HG02588 (cell line): ENCODE data around the gene ANKRD63.

ENCODE experiments used
- ATAC-seq: cut with Tn5 transposase; IDR thresholded peaks from one replicate; pipeline ENCODE4 v1.9.1; 2021; ENCODE audit warnings: mild to moderate bottlenecking, moderate library complexity; ENCODE audit not compliant: unreplicated experiment

Gene ANKRD63

DNA sequence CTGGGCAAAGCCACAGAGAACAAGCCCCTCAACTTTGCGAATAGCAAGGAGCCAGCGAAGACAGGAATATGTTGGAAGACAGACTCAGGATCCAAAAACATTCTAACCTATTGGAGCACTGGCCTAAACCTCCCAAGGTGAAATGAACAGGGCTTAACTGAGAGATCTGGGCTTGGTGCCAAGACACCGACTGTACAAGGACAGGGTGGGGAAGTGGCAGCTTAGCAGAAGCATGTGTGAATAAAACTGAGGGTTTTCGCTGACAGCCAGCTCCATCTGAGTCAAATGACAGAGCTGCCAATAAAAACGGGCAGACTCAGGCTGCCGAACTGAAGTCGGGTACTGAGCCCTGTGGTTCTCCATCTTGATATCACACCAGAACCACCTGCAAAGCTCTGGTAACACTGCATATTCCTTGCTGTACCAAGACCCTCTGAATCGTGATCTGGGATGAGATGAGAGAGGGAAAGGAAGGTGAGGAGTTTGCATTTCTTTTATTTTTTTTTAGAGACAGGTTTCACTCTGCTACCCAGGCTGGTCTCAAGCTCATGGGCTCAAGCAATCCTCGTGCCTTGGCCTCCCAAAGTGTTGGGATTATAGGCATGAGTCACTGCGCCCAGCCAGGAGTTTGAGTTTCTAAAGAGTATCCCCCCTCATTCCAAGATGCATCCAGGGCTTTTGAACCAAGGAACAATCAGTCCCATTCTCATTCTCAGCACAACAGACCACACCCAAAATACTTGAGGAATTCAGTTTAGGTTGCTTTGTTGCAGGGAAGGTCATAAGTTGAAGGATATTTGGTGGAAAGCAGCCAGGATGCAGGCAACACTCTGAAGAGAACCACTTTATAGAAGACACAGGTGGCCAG is 30.9 kb upstream of the ANKRD63 start:
- ATAC-seq = no peak

DNA sequence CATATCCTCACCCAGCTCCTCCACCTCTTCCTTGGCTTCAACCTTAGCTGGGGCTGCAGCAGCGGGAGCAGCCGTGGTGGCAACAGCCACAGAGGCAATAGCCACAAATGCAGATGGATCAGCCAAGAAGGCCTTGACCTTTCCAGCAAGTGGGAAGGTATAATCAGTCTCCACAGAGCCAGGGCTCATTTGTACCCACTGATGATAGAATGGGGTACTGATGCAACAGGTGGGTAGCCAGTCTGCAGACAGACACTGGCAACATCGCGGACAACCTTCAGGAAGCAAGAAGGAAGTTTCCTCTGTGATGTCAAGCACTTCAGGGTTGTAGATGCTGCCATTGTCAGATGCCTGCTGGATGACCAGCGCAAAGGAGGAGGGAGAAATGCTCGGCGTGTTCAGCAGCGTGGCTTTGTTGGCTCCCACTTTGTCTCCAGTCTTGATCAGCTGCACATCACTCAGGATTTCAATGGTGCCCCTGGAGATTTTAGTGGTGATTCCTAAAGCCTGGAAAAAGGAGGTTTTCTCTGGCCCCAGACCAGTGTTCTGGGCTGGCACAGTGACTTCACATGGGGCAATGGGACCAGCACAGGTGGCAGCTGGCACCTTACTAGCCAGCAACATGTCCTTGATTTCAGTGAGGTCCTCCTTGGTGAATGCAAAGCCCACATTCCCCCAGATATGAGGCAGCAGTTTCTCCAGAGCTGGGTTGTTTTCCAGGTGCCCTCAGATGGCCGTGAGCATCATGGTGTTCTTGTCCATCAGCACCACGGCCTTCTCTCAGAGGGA is 29.7 kb upstream of the ANKRD63 start:
- no peak for ATAC-seq

DNA sequence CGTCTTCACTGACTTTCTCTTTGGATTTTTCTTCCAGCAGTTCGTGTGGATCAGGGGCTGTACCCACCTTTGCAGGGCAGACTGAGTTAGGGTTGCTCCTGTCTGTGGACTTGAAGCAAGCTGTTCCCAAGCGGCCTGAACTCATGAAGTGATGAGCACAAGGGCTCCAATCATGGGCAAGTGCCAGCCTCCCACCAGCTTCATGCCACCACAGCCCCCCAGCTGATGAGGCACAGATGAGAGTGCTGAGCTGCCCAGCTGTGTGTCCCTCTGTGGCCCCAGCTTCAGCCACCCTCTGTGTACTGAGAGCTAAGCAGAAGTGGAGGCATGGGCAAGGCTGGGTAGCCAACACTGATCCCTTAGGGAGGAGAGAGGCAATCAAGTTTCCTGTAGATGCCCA is 28.1 kb upstream of the ANKRD63 start:
- no peak for ATAC-seq

GRCh38 chr15:40310001-40310959 is 27.4 kb upstream of the ANKRD63 start:
- ATAC-seq = no peak

- no peak for ATAC-seq
Measured at GRCh38 chr15:40309344-40309862, 26.5 kb upstream of the ANKRD63 start.

DNA sequence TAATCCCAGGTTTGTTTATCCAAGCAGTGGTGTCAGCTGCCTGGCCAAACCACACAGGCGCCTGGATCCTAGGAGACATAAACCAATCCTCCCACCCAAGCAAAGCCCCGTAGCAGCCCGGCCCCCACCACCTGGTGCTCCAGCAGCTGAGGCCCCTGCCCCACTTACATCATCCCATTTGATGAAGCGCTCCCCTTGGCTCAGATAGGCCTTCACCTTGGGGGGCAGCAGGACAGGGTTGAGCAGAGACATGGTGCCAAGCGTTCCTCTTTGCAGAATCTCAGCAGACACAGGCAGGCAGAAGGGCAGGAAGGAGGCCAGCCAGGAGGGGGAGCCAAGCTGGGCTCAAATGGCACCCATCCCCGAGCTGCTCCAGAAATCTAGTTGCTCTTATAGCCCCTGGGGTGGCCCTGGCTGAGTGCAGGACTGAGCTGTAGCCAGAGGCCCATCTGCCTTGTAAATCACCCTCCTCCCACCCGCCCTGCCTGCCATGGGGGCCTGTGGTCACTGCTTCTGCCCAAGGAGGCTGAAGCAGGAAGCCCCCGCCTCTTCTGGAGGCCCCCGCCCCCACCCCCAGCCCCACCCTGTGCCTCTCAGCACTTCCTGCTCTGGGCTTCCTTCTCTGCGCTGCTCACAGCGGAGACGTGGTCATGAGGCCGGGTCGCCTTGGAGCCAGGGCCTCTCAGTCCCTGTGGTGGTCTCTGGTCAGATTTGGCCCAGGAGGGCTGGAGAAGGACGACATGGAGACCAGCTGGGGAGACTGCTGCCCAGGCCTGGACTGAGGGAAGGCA is 24.8 kb upstream of the ANKRD63 start, which contains the start of gene PLCB2:
TSS of gene PLCB2 (minus strand) at position 515 of the 791 bp plus-strand sequence. CDS start at position 252, 263 bp downstream.
- peak; percentile 52 for ATAC-seq

DNA sequence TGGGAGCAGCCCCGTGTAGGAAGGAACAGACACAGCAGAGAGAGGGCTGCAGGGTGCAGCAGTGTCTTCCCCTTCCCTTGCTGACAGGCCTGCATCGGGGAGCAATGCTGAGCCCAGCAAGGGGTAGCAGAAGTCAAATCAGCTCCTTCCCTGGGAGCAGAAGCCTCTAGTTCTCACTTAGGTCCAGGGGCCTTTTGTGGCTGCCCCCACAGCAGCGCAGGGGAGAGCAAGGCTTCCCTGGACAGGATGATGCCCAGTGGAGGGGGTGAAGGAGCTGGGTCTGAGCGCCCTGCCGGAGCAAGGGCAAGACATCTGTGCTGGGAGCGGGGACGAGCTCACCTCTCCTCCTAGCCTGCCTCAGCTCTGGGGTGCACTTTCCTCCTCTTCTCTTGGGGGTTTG is 24.0 kb upstream of the ANKRD63 start:
- no peak for ATAC-seq

DNA sequence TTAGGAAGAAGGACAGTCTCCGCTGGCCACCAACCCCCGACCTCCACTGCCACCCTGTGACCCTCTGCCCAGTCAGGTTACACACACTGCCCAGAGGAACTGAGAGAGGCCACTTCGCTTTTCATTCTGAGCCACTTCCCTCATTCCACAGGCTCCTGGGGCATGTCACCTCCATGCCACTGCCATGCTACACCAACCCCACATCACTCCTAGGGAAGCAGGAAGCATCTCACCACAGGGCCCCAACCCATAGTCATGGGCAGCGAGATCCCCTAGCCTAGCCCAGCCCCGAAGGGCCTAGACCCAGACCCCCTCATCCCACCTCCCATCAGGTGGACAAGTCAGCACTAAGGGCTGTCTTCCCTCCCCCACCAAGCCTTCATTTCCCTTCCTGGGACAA is 23.5 kb upstream of the ANKRD63 start:
- no peak for ATAC-seq

- no peak for ATAC-seq
Measured at GRCh38 chr15:40305281-40305680, 22.4 kb upstream of the ANKRD63 start.

- ATAC-seq = no peak
Measured at GRCh38 chr15:40303576-40303975, 20.7 kb upstream of the ANKRD63 start.

- ATAC-seq = no peak
Measured at GRCh38 chr15:40302981-40303380, 20.1 kb upstream of the ANKRD63 start.

GRCh38 chr15:40302288-40302886 is 19.5 kb upstream of the ANKRD63 start:
- no peak for ATAC-seq

DNA sequence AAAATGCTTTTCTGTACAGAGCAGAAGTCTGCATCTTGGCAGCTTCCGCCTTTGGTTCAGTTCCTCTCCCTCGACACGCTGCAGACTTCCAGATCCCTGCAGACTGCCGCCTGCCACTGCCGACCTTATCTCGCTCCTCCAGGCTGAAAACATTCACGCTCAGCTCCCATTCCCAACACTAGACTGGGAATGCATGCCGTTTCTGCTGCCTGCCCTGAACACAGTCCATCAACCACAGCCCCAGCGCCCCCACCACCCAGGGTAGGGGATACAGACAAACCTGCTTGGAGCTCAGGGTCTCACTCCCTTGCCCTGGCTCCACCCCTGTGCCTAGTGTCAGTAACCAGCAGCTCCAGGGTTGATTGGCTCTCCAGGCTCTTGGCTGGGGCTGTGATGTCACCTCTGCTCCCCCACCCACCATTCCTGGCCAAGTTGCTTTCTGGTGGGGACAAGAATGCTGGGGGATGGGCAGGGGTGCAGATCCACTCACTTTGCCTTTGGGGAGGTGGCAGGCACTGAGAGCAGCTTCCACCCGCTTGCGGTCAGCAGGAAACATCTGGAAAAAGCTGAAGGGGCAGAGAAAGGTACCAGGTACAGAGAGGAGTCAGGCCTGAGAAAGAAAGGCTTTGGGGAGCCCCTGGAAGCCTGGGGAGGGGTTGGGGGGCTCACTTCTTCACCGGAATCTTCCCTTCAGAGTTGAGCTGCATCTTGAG is 18.8 kb upstream of the ANKRD63 start:
- ATAC-seq = no peak

GRCh38 chr15:40300771-40301170 is 17.9 kb upstream of the ANKRD63 start:
- ATAC-seq = no peak

DNA sequence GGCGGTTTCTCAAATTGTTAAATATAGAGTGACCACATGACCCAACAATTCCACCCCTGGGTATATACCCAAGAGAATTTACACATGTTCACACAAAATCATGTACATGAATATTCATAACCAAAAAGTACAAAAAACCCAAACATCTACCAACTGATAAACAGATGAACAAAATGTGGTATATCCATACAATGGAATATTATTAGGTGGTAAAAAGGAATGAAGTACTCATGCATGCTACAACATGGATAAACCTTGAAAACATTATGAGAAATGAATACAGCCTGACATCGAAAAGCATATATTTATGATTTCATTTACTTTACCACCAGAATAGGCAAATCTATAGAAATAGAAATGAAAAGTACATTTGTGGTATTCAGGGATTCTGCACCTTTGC is 17.5 kb upstream of the ANKRD63 start:
- no peak for ATAC-seq

- ATAC-seq = no peak
Measured at GRCh38 chr15:40298216-40298935, 15.5 kb upstream of the ANKRD63 start.

DNA sequence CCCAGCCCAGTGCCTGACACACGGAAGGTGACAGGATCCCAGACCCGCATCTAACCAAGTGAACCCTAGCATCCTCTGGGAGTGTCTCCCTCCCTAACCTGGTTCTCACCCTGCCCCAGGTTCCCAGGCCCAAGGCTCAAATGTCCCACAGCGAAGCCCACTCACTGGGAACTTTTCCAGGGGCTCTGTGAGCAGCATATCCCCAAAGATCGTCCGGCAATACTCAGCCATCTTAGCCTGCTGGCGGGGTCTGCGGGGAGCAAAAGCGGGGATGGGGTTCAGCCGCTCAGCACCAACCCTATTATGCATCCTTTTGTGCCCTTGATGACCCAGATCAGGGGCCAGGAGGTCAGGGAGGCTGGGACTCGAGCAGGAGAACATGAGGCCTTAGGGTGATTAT is 14.5 kb upstream of the ANKRD63 start:
- ATAC-seq = no peak

- ATAC-seq = no peak
Measured at GRCh38 chr15:40296561-40297230, 13.8 kb upstream of the ANKRD63 start.
